ENCODE data around the gene RPS19BP1. TPM values are rescaled to one million over a fixed set of nuclear protein-coding genes. Genes with fewer than 3 reads are reported as not detected.

The RPS19BP1 gene
- total and polyA plus RNA-seq, 2 of the 8 experiments (the other 6 are each of a cell fraction or from before 2014, with no cell fraction given): 77.9 to 97.9 TPM

GRCh38 chr22:39580795-39581194, 48.2 kb upstream of the RPS19BP1 start (continued):
- TF ChIP-seq TEAD4 (IDR thresholded peaks at IDR 0.05; ENCODE audit: low read depth, low read length) (no peak), CBX8 (IDR thresholded peaks at IDR 0.05; ENCODE audit: borderline replicate concordance, low read depth, low read length) (no peak), POLR2A (IDR thresholded peaks at IDR 0.05; ENCODE audit: control extremely low read depth in 1 of 2, low read depth in 2 of 2, low read length in 2 of 2) (no peak), ASH2L (IDR thresholded peaks at IDR 0.05; ENCODE audit: low read length) (no peak), JUND (IDR thresholded peaks at IDR 0.05; ENCODE audit: low read length) (no peak), BCL11A (IDR thresholded peaks at IDR 0.05; ENCODE audit: low read depth in 2 of 2, low read length in 2 of 2) (no peak), SP1 (IDR thresholded peaks at IDR 0.05; ENCODE audit: low read depth, low read length) (no peak), RBBP5 (IDR thresholded peaks at IDR 0.05; ENCODE audit: borderline replicate concordance, low read depth, low read length) (no peak), MAFK (IDR thresholded peaks at IDR 0.05; ENCODE audit: low read depth, low read length) (no peak)
